Testis (tissue), 5 donors: ENCODE measurements around the gene RPP30. TPM values are rescaled to one million over a fixed set of nuclear protein-coding genes. Genes with fewer than 3 reads are reported as not detected.
A peak's percentile ranks its signal among the peaks of the same experiment; 100 is the strongest.

Experiments
- DNase-seq: peaks from one replicate; pipeline ENCODE4 v3.0.0-alpha.2; 2019
- H3K27ac ChIP-seq, 2 donors: fragments of 200-600 bp; sonication (generic); one replicate each; pipeline ENCODE4 v1.5.1; 2019
- H3K27me3 ChIP-seq: fragments of 200-600 bp; sonication (generic); one replicate; pipeline ENCODE4 v1.5.1; 2019
- H3K36me3 ChIP-seq: fragments of 200-600 bp; sonication (generic); one replicate; pipeline ENCODE4 v1.5.1; 2017; ENCODE audit warnings: low read depth; ENCODE audit errors: missing control alignments
- H3K4me1 ChIP-seq: fragments of 200-600 bp; sonication (generic); one replicate; pipeline ENCODE4 v1.5.1; 2019
- H3K4me3 ChIP-seq, 2 donors: fragments of 200-600 bp; sonication (generic); one replicate each; pipeline ENCODE4 v1.5.1; 2017 to 2019
- H3K9me3 ChIP-seq: fragments of 200-600 bp; sonication (generic); one replicate; pipeline ENCODE4 v1.5.1; 2017
- CTCF ChIP-seq, 3 experiments: fragments of 450-650 bp in 2 of 3; fragments of 200-600 bp in 1 of 3; sonication (generic) in 1 of 3; IDR thresholded peaks; one replicate each; pipeline ENCODE4 v1.5.1; 2016 to 2019; ENCODE audit warnings: antibody characterized with exemption in 3 of 3, mild to moderate bottlenecking in 2 of 3, moderate library complexity in 1 of 3
- POLR2A ChIP-seq: fragments of 450-650 bp; IDR thresholded peaks from one replicate; pipeline ENCODE4 v1.6.1; 2017; ENCODE audit warnings: antibody characterized with exemption, mild to moderate bottlenecking, moderate library complexity
- WGBS, 2 donors: methylation state at CpG; one replicate each; pipeline ENCODE4 v1.1.5; 2018; 5-methylcytosine and 5-hydroxymethylcytosine counted together
- intact Hi-C: fragments of 100-400 bp; cut with DNase I; formaldehyde crosslinking; loops from one replicate; pipeline ENCODE4 v1.15.1; 2023; ENCODE audit warnings: low total_unique reads
- long read RNA-seq, 2 donors: transcript quantifications; one replicate each; lab custom pipeline, GENCODE V29; 2026
- polyA plus RNA-seq: library from polyadenylated mRNA; stranded (reverse); fragments of 350-450 nt; fragmentation: Illumina TruSeq; extraction: RNeasy Lipid Tissue Mini Kit (QIAGEN cat#74804); gene quantifications from one replicate; pipeline ENCODE4 v1.2.3, GENCODE V29; 2014; ENCODE audit warnings: low read depth, low replicate concordance; ENCODE audit not compliant: insufficient read depth
- total RNA-seq, 2 donors: library from RNA; depleted of rRNA; stranded (reverse); fragments of >200 nt; gene quantifications; one replicate each; pipeline ENCODE4 v1.2.3, GENCODE V29; 2016

The RPP30 gene
- 10 to 100 TPM; 55.7 to 57.5 TPM for total RNA-seq
- polyA plus RNA-seq, result 62.6 TPM
- long read RNA-seq, donor 1, transcript RPP30-202 (11 exons, 2,589 nt), result major isoform, 23 of 25 reads
- long read RNA-seq, donor 1, partial matches to known transcripts, result 0 of 25 reads
- long read RNA-seq, donor 1, other reads (novel, unspliced or antisense), result 0 of 25 reads
- long read RNA-seq, donor 2, transcript RPP30-202 (11 exons, 2,589 nt), result major isoform, 12 of 15 reads
- long read RNA-seq, donor 2, partial matches to known transcripts, result 0 of 15 reads
- long read RNA-seq, donor 2, other reads (novel, unspliced or antisense), result 0 of 15 reads

DNA sequence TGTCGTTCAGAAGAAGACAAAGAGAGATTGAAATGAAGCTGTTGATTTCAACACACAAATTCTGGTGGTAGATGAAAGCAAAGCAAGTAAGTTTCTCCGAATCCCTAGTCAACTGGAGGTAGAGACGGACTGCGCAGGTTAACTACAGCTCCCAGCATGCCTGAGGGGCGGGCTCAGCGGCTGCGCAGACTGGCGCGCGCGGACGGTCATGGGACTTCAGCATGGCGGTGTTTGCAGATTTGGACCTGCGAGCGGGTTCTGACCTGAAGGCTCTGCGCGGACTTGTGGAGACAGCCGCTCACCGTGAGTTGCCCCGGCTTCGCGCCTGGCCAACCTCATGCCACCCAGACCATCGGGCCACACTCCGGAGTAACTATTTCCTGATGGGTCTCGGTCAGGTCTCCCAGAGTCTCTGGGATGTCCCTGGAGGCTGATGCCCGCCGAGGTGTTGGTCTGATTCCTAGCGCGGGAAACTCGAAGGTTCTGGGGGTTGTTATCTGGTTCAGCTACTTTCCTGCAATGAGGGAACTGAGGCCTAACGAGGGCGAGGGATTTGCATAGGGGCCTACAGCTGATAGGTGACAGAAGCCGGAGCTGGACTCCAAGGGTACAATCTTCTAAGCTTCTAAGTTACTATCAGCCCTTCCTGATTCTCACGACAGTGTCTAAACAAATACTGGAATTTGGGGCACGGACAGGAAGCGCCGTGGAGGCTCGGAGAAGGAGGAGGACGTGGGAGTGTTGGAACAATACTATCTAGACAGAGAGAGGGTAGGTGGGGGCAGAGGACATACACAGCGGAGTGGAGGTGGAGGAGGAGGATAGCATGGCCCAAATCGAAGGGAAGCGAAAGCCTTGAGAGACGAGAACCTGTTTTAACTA lies at the start of gene RPP30:
Gene RPP30 (plus strand): TSS at position 209 of the 882 bp plus-strand sequence. CDS start 13 bp downstream, at position 222.
- Histone ChIP-seq H3K27me3 (no peaks in the 10 kb centered on the region), H3K27ac (peak within 1 kb of the TSS; percentile 63 to 78), H3K36me3 (no peaks in the 10 kb centered on the region), H3K9me3 (no peaks in the 10 kb centered on the region), H3K4me3 (peak within 1 kb of the TSS; percentile 83), H3K4me1 (peaks cover 5% of the 10 kb centered on the region)
- intact Hi-C loops, result no loop called here
- 0% methylated on average over 25 to 43 of the region's 43 CpGs for WGBS, 2 donors
- TF ChIP-seq CTCF (IDR thresholded peaks at IDR 0.05), result peak in 1 of 3 experiments; percentile 17
- no peak for TF ChIP-seq POLR2A
- DNase-seq, result peak; percentile 92

DNA sequence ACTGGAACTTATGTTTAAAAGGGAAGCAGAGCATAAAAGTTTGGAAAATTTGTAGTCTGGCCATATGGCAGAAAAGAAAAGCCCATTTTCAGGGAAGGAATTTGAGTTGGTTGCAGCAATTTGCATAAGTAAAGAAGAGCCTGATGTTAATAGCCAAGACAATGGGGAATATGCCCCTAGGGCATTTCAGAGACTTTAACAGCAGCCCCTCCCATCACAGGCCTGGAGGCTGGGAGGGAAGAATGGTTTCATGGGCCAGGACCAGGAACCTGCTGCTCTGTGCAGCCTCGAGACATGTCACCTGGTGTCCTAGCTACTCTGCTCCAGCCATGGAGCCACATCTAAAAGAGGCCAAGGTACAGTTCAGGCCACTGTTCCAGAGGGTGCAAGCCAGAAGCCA lies 49.3 kb upstream of the RPP30 start:
- H3K4me1 ChIP-seq, result no peaks in the 10 kb centered on the region
- H3K36me3 ChIP-seq, result no peaks in the 10 kb centered on the region
- no peaks in the 10 kb centered on the region for H3K9me3 ChIP-seq
- intact Hi-C loops, result no loop called here
- TF ChIP-seq POLR2A (no peak), CTCF (IDR thresholded peaks at IDR 0.05) (no peak)
- no peaks in the 10 kb centered on the region for H3K27me3 ChIP-seq
- WGBS, 2 donors, result 43 to 83% methylated on average over 1 of the region's 1 CpG
- DNase-seq, result no peak
- H3K27ac ChIP-seq, result no peak overlapping the region
- H3K4me3 ChIP-seq, result no peak overlapping the region

DNA sequence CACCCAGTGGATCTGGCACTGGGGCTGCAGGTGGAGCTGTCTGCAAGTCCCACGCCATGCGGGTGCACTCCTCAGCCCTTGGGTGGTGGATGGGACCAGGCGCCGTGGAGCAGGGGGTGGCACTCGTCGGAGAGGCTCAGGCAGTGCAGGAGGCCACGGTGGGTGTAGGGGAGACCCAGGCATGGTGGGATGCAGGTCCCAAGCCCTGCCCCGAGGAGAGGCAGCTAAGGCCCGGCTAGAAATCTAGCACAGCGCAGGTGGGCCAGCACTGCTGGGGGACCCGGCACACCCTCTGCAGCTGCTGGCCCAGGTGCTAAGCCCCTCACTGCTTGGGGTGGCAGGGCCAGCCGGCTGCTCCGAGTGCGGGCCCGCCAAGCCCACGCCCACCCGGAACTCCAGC lies 39.7 kb upstream of the RPP30 start:
- TF ChIP-seq CTCF (IDR thresholded peaks at IDR 0.05), result no peak
- TF ChIP-seq POLR2A, result no peak
- H3K9me3 ChIP-seq, result no peaks in the 10 kb centered on the region
- H3K27me3 ChIP-seq, result no peaks in the 10 kb centered on the region
- 97 to 100% methylated on average over 1 to 17 of the region's 17 CpGs for WGBS, 2 donors
- intact Hi-C loops, result no loop called here
- DNase-seq, result no peak
- no peak overlapping the region for H3K4me3 ChIP-seq
- H3K4me1 ChIP-seq, result no peaks in the 10 kb centered on the region
- no peak overlapping the region for H3K27ac ChIP-seq
- no peaks in the 10 kb centered on the region for H3K36me3 ChIP-seq

GRCh38 chr10:90834326-90834725 lies 37.4 kb upstream of the RPP30 start:
- no peak overlapping the region for H3K4me3 ChIP-seq
- H3K4me1 ChIP-seq, result no peaks in the 10 kb centered on the region
- H3K36me3 ChIP-seq, result no peaks in the 10 kb centered on the region
- no peaks in the 10 kb centered on the region for H3K27me3 ChIP-seq
- no peak for DNase-seq
- no peak overlapping the region for H3K27ac ChIP-seq
- no peaks in the 10 kb centered on the region for H3K9me3 ChIP-seq
- TF ChIP-seq POLR2A, result no peak
- whole genome bisulfite sequencing, 2 donors, result 78 to 79% methylated on average over 3 of the region's 3 CpGs
- intact Hi-C loops, result no loop called here

DNA sequence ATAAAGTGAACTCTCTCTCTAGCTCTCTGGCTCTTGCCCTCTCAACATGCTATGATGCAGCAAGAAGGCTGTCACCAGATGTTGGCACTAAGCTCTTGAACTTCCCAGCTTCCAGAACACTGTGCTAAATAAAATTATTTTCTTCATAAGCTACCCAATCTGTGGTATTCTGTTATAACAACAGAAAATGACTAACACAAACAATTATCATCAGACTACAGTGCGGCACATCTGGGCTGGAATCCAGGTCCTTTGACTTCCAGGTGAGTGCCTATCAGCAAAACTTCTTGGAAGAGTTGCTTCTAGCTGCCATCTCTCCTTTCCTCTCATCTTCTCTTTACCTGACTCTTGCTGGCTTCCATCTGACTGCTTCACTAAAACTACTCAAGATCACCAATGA lies 34.3 kb upstream of the RPP30 start:
- Histone ChIP-seq H3K4me3 (no peak overlapping the region), H3K36me3 (no peaks in the 10 kb centered on the region), H3K4me1 (no peaks in the 10 kb centered on the region), H3K9me3 (no peaks in the 10 kb centered on the region), H3K27ac (no peak overlapping the region), H3K27me3 (no peaks in the 10 kb centered on the region)
- TF ChIP-seq CTCF (IDR thresholded peaks at IDR 0.05) (no peak), POLR2A (no peak)
- 94 to 97% methylated on average over 1 of the region's 1 CpG for WGBS, 2 donors
- no peak for DNase-seq
- intact Hi-C loops, result no loop called here
